DMS 273 treated with DMSO at 0.1 percent for 48 hours (cell line): ENCODE data around the gene KRTAP5-8.
"Not testable (repeated sequence)": the region's sequence is repeated elsewhere in the genome, so short reads cannot be mapped to it uniquely, and the experiment has no call there.

Experiments used
- DNase-seq: peaks from one replicate; lab custom pipeline; 2025; lab: John Stamatoyannopoulos, UW

The KRTAP5-8 gene

DNA sequence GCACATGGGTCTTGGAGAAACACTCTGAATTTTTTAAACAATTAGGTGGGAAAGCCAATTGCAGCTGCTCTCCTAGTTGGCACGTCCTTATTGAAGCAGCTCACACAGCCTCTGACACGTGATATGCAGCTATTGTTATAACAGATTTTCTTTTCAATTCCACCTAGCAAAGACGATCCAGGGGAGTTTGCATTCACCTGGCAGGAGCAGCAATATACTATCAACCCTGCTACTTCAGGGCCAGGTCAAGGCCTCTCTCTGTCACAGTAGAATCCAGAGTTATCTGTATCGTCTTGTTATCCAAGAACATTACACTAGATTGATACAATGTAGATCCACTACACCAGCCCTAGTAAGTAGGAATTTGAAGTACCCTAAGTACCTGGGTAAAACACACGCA, 36.6 kb downstream of the KRTAP5-8 start:
- no peak for DNase-seq

DNA sequence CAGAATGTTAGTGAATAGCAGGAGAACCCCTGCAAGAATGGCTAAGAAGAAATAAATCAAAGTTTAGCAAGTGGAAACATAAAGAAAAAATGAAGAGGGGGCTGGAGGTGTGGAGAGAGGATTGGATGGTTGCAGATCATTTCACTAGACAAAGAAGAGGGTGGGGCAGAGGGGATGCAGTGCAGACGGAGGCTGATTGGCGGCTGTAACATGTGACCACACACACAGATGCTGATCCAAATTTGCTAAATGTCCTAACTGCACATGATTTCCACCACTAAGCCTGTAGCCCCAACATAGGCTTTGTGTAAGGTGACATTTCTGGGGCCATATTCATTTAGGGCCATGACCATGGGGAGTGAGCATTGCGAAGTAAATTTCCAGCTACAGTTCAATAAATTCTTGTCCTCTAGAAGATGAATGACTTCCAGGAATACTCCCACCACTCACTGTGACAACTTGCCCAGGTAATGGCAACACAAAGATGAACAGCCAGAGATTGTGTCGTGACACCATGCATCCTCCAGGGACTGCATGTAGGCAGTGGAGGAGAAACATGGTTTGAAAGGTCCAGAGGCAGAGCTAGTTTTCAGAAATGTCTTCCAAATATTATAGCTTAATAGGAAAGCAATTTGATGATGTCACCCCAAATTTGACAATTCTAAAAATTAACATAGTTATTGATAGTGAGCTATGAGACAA, 38.0 kb downstream of the KRTAP5-8 start:
- no peak for DNase-seq

GRCh38 chr11:71576688-71577465, 39.1 kb downstream of the KRTAP5-8 start:
- DNase-seq: not testable (repeated sequence)

DNA sequence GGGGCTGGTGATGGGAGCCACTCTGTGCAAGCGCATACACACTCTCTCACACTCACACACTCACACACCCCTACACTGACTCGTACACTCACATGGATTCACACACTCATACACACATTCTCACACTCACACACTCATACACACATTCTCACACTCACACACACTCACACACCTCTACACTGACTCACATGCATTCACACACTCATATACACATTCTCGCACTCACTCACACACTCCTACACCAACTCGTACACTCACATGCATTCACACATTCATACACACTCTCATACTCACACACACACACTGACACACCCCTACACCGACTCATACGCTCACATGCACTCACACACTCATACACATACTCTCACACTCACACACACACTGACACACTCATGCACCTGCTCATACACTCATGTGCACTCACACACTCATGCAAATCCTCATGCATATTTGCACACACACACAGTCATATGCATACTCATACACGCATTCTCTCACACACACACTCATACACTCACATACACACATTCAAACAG, 39.7 kb downstream of the KRTAP5-8 start:
- no peak for DNase-seq

- DNase-seq: not testable (repeated sequence)
Observed at GRCh38 chr11:71579513-71579912, 41.7 kb downstream of the KRTAP5-8 start.

GRCh38 chr11:71580057-71581003, 42.5 kb downstream of the KRTAP5-8 start:
- DNase-seq: peak; percentile 1

- no peak for DNase-seq
Observed at GRCh38 chr11:71581826-71582225, 44.0 kb downstream of the KRTAP5-8 start.

GRCh38 chr11:71582309-71582895, 44.6 kb downstream of the KRTAP5-8 start, which contains the start of gene KRTAP5-11:
Gene KRTAP5-11 (minus strand): TSS chr11:71582875. CDS start chr11:71582837, 38 bp downstream.
- no peak for DNase-seq

- not testable (repeated sequence) for DNase-seq
Observed at GRCh38 chr11:71582969-71583368, 45.1 kb downstream of the KRTAP5-8 start.

DNA sequence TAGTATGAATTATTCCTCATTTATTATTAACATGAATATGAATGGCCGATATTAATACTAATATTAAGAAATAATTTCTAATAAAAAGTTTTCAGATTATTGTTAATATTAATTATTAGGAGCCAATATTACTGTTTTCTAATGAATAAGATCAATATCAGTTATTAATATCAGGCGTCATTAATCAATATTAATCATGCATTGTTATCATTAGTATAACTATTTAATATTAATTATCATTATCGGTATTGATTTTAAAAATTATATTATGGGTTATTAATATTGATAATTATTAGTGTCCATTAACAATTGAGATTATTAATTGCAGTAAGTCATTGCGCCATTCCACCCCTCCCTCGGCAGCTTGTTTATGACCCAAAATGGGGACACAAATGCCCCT, 47.8 kb downstream of the KRTAP5-8 start:
- not testable (repeated sequence) for DNase-seq

DNA sequence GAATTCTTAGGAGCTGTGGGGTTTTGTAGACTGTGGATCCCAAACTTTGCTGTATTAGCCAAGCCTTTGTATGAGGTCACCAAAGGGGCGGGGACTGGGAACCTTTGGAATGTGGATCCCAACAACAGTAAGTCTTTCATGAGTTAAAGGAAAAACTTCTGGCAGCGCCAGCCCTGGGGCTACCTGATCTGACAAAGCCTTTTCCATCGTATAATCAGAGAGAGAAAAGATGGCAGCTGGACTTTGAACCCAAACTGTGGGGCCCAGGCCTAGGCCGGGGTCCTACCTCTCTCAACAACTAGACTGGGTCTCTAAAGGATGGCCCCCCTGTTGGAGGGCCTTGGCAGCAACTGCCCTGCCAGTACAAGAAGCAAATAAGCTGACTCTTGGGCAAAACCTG, 50.5 kb downstream of the KRTAP5-8 start:
- not testable (repeated sequence) for DNase-seq
